Middle frontal gyrus (tissue), 1 donor: ENCODE data around the gene GGA2.
"Not testable (repeated sequence)": the region's sequence is repeated elsewhere in the genome, so short reads cannot be mapped to it uniquely, and the experiment has no call there.

Source experiments
- DNase-seq: peaks from one replicate; pipeline ENCODE4 v3.0.0-alpha.2; 2015; ENCODE audit warnings: low spot score; ENCODE audit errors: extremely low spot score

The GGA2 gene, protein sequence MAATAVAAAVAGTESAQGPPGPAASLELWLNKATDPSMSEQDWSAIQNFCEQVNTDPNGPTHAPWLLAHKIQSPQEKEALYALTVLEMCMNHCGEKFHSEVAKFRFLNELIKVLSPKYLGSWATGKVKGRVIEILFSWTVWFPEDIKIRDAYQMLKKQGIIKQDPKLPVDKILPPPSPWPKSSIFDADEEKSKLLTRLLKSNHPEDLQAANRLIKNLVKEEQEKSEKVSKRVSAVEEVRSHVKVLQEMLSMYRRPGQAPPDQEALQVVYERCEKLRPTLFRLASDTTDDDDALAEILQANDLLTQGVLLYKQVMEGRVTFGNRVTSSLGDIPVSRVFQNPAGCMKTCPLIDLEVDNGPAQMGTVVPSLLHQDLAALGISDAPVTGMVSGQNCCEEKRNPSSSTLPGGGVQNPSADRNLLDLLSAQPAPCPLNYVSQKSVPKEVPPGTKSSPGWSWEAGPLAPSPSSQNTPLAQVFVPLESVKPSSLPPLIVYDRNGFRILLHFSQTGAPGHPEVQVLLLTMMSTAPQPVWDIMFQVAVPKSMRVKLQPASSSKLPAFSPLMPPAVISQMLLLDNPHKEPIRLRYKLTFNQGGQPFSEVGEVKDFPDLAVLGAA

DNA sequence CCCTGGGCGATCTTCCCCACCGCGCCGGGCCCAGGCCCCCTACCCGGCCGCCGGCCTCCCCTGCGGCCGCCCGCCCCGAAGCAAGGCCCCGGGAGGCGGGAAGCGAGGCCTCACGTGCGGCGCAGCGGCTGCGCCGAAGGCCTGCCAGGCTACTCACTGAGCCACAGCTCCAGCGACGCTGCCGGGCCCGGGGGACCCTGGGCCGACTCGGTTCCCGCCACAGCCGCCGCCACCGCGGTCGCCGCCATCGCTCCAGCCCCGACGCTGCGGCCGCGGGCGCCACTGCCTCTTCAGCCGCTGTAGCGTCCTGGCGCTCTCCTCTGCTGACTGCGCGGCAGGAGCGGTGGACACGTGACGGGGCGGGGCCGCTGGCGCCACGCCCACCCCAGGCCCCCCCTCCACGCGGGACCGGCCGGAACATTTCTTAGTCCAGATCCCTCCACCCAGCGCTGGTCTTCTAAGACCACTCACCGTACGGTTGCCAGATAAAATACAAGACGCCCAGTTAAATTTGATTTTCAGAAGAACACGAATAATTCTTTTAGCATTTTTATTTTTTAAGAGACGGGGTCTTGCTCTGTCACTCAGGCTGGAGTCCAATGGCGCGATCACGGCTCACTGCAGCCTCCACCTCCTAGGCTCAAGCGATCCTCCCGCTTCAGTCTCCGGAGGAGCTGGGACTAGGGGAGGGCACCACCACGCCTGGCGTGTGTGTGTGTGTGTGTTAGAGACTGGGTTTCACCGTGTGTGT lies at the start of gene GGA2:
Gene GGA2, minus strand, starts transcription at position 331 of the 751 bp plus-strand sequence. Its CDS starts 83 bp downstream, at position 248.
- DNase-seq, result peak; percentile 73

DNA sequence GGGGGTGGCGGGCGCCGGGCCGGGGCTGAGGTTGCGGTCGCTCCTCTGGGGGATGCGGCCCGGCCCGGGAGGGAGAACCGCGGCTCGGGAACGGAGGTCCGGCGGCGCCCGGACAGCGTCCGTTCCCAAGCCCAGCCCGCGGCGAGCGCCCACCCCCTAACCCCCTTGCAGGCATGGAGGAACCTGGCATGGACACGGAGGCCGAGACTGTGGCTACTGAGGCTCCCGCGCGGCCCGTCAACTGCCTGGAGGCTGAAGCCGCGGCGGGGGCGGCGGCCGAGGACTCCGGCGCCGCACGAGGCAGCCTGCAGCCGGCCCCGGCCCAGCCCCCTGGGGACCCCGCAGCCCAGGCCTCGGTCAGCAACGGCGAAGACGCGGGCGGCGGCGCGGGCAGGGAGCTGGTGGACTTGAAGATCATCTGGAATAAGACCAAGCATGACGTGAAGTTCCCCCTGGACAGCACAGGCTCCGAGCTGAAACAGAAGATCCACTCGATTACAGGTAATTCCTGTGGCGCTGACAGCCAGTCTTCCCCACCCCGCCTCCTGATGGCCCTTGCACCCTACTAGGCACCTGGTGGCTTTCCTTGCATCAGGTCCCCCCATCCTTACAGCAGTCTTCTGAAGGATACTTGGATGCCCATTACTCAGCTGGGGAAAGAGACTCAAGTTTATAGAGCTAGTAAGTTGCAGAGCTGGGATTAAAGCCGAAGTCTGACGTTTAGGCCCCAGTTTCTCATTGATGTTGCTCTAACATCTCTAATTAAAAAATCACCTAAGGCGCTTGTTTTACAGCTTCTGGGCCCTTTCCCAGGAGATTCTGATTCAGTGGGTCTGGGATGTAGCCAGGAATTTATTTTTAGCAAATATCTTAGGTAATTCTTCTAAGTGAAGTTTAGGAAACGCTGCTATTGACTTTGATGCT lies 47.7 kb upstream of the GGA2 start:
- no peak for DNase-seq

DNA sequence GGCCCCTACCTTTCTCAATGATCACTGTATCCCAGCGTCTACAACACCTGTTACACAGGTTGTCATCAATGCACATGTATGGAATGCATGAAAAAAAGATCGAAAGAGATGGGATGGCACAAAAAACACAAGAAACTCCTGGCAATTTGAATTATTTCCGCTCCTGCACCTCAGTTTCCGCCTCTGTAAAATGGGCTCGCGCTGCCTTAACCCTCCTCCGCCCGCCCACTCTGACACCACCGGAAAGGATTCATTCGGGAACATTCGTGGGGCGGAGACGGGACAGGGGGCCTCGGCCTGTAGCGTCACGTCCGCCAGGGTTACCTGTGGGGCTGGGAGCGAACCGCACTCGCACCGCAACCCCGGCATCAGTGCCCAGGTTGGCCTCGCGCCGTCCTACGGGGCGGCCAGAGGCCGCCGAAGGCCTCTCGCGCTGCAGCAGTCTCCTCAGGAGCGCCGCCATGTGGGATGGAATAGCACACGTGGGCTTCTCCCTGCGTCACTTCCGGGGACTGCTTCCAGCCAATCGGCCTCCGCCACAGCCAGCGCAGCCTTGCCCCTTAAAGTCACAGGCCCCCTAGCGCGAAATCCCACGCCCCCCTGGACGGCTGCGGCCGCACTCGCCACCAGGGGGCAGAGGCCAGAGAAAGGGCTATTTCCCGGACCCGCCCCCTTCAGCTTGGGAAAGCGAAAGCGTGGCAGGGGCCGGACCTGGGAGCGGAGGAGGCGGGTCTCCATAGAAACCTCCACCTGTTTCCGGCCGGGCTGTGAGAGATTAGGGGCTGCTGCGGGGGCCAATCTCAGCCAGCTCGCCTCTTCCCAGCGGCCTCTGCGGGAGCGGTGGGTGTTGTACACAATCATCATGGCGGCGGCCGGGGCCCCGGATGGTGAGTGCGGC lies 46.8 kb upstream of the GGA2 start, which contains the start of the genes EARS2 and UBFD1:
Gene EARS2, minus strand, starts transcription at position 470 of the 898 bp plus-strand sequence. Its CDS starts 7 bp downstream, at position 463.
Gene UBFD1, plus strand, starts transcription at position 847 of the 898 bp plus-strand sequence. Its CDS starts 16 bp downstream, at position 863.
- peak; percentile 91 for DNase-seq

DNA sequence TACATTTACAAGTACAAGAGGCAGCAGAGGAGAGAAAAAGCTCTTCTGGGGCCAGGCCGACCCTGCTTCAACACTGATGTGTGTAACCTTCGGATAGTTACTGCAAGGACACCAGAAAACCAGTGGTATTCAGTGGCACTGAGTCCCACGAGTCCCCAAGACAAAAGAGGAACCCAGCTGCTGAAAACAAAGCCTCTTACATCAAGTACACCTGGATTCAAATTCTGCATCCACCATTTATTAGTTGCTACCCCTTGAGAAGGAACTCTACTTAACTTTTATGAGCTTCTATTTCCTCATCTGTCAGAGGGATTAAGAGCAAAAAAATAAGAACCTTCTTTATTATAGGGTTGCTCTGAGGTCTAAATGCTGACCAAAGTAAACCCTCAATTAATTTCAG lies 44.2 kb upstream of the GGA2 start:
- no peak for DNase-seq

- no peak for DNase-seq
These were observed 41.9 kb upstream of the GGA2 start for GRCh38 chr16:23552161-23552560.

GRCh38 chr16:23549938-23550337 lies 39.6 kb upstream of the GGA2 start:
- no peak for DNase-seq

DNA sequence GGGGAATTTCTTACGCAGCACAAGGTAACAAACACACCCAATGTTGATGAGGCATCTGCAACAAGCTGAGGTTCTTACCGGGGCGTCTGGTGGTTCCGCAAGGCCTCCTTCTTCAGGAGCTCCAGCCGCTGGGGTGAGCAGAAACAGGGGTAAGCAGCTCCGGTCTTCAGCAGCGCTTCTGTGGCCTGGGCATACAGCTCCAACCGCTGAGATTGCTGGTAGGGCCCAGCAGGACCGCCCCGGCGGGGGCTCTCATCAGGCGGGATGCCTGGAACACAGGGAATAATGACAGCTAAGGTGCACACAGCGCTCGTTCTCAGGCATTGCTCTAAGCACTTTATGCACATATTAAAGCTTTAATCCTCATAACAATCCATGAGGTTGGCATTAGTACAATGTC lies 34.1 kb upstream of the GGA2 start:
- DNase-seq, result no peak

DNA sequence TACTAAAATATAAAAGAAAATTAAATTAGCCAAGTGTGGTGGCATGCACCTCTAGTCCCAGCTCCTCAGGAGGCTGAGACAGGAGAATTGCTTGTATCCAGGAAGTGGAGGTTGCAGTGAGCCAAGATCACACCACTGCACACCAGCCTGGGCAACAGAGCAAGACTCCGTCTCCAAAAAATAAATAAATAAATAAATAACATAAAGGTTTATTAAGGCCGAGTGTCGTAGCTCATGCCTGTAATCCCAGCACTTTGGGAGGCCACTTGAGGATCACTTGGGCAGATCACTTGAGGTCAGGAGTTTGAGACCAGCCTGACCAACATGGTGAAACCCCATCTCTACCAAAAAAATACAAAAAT lies 30.5 kb upstream of the GGA2 start:
- not testable (repeated sequence) for DNase-seq

DNA sequence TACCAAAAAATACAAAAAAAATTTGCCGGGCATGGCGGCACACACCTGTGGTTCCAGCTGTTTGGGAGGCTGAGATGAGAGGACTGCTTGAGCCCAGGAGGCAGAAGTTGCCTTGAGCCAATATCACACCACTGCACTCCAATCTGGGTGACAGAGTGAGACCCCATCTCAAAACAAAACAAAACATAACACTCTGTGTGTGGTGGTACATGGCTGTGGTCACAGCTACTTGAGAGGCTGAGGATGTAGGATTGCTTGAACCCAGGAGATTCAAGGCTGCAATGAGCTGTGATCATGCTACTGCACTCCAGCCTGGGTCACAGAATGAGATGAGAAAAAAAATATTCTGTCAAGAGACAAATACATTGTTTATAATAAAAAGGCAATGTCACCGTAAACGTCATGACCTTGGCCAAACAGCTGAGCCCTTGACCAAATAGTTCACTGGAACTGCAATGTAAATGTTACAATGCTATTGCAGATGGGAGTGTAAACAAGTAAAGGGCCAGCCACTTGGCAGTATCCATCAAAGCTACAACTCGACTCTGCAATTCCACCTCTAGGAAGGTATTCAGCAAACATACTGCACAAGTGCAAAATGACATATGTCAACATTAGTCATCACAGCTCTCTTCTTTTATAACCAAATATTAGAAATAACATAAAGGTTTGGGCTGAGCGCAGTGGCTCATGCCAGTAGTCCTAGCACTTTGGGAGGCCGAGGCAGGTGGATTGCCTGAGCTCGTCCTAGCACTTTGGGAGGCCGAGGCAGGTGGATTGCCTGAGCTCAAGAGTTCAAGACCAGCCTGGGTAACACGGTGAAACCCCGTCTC lies 29.9 kb upstream of the GGA2 start:
- DNase-seq, result no peak

GRCh38 chr16:23538919-23539278 lies 28.6 kb upstream of the GGA2 start:
- DNase-seq, result no peak

DNA sequence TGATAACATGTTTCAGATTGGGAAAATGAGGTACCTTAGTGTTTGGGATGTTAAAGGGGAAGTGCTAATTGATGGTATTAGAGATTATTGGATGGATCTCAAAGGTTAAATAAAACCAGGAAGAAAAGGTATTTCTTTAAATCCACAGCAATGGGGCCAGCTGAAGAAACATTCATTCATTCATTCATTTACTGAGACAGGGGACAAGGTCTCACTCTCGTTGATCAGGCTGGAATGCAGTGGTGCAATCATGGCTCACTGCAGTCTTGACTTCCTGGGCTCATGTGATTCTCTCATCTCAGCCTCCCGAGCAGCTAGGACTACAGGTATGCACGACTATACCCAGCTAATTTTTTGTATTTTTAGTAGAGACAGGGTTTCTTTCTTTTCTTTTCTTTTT lies 27.1 kb upstream of the GGA2 start:
- DNase-seq, result no peak

GRCh38 chr16:23535901-23536300 lies 25.6 kb upstream of the GGA2 start:
- no peak for DNase-seq

GRCh38 chr16:23534868-23535860 lies 24.9 kb upstream of the GGA2 start:
- no peak for DNase-seq

DNA sequence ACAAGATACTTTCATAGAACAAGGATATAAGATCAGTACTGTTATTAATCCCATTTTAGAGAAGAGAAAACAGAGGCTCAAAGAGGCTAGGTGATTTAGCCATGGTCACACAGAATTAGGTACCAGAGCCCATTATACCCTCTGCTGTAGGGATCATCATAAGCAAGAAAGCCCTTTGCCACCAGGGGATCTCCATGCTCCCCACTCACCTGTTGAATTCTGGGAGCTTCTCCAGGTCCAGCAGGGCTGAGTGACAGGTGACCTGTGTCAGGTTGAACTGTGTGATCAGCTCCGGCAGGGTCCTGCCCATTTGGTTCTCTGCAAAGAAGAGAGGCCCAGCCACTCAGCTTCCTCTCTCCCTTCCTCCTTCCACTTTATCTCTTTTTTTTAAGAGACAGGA lies 22.2 kb upstream of the GGA2 start:
- DNase-seq, result no peak

- no peak for DNase-seq
These were observed 19.8 kb upstream of the GGA2 start for GRCh38 chr16:23530062-23530461.

DNA sequence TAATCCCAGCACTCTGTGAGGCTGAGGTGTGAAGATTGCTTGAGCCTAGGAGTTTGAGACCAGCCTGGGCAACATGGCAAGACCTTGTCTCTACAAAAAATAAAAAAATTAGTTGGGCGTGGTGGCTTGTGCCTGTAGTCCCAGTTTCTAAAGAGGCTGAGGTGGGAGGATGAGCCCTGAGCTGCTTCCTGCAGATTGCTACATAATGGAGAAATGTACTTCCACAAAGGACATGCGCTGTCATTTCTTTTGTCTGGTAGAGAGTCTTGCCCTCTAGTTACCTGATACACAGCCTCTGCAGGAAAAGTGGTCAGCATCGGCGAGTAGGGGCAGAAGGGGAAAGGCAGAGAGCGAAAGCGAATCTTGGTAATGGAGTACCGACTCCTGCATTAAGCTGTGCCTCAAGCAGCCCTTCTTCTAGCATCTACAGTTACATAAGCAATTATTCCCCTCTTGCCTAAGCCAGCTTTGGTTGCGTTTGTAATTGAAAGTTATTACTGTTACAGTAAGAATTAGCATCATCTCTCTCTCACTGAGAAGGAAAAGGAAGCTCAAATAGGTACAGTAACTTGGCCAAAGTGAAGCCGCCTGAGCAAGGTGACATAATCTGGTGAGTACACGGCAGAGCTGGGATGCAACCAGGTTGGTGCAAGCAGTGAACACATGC lies 18.5 kb upstream of the GGA2 start:
- DNase-seq, result no peak

GRCh38 chr16:23527961-23528643 lies 17.8 kb upstream of the GGA2 start:
- no peak for DNase-seq
